ENCODE results near the gene TRAF3.

Gene TRAF3

GRCh38 chr14:102776761-102777710, at the start of gene TRAF3:
TSS of gene TRAF3 (plus strand) at chr14:102777449. CDS start at chr14:102870202, 92,753 bp downstream.
- no peak for DNase-seq (ENCODE audit: low read depth)

GRCh38 chr14:102728501-102728900, 48.7 kb upstream of the TRAF3 start:
- no peak for DNase-seq (ENCODE audit: low read depth)
- no peak overlapping the region for H3K4me3 ChIP-seq (ENCODE audit: low read depth, low read length)

More at GRCh38 chr14:102776761-102777710, at the start of gene TRAF3:
- peak within 1 kb of the TSS; percentile 65 for H3K4me3 ChIP-seq (ENCODE audit: low read depth, low read length)

GRCh38 chr14:102729268-102729667, 48.0 kb upstream of the TRAF3 start:
- DNase-seq (ENCODE audit: low read depth) = no peak

GRCh38 chr14:102729825-102730224, 47.4 kb upstream of the TRAF3 start:
- DNase-seq (ENCODE audit: low read depth) = no peak
- no peak overlapping the region for H3K4me3 ChIP-seq (ENCODE audit: low read depth, low read length)

More at GRCh38 chr14:102729268-102729667, 48.0 kb upstream of the TRAF3 start:
- H3K4me3 ChIP-seq (ENCODE audit: low read depth, low read length) = no peak overlapping the region

GRCh38 chr14:102731101-102731870, 46.0 kb upstream of the TRAF3 start:
- H3K4me3 ChIP-seq (ENCODE audit: low read depth, low read length) = no peak overlapping the region
- DNase-seq (ENCODE audit: low read depth) = no peak

- no peak for DNase-seq (ENCODE audit: low read depth)
- H3K4me3 ChIP-seq (ENCODE audit: low read depth, low read length) = no peak overlapping the region
These were observed 45.1 kb upstream of the TRAF3 start for GRCh38 chr14:102731871-102732800.

GRCh38 chr14:102732924-102733323, 44.3 kb upstream of the TRAF3 start:
- no peak for DNase-seq (ENCODE audit: low read depth)
- H3K4me3 ChIP-seq (ENCODE audit: low read depth, low read length) = no peak overlapping the region

GRCh38 chr14:102733326-102733725, 43.9 kb upstream of the TRAF3 start:
- no peak for DNase-seq (ENCODE audit: low read depth)
- no peak overlapping the region for H3K4me3 ChIP-seq (ENCODE audit: low read depth, low read length)

GRCh38 chr14:102734436-102734835, 42.8 kb upstream of the TRAF3 start:
- no peak overlapping the region for H3K4me3 ChIP-seq (ENCODE audit: low read depth, low read length)
- no peak for DNase-seq (ENCODE audit: low read depth)

- DNase-seq (ENCODE audit: low read depth) = no peak
- H3K4me3 ChIP-seq (ENCODE audit: low read depth, low read length) = no peak overlapping the region
These were observed 40.3 kb upstream of the TRAF3 start for GRCh38 chr14:102736956-102737355.

- H3K4me3 ChIP-seq (ENCODE audit: low read depth, low read length) = no peak overlapping the region
- no peak for DNase-seq (ENCODE audit: low read depth)
These were observed 39.6 kb upstream of the TRAF3 start for GRCh38 chr14:102737402-102738372.

GRCh38 chr14:102738373-102739189, 38.7 kb upstream of the TRAF3 start:
- no peak overlapping the region for H3K4me3 ChIP-seq (ENCODE audit: low read depth, low read length)
- DNase-seq (ENCODE audit: low read depth) = no peak

- DNase-seq (ENCODE audit: low read depth) = no peak
- H3K4me3 ChIP-seq (ENCODE audit: low read depth, low read length) = no peak overlapping the region
These were observed 38.1 kb upstream of the TRAF3 start for GRCh38 chr14:102739190-102739469.

- DNase-seq (ENCODE audit: low read depth) = no peak
- no peak overlapping the region for H3K4me3 ChIP-seq (ENCODE audit: low read depth, low read length)
These were observed 30.4 kb upstream of the TRAF3 start for GRCh38 chr14:102746634-102747438.

GRCh38 chr14:102748806-102749205, 28.4 kb upstream of the TRAF3 start:
- no peak overlapping the region for H3K4me3 ChIP-seq (ENCODE audit: low read depth, low read length)
- no peak for DNase-seq (ENCODE audit: low read depth)

- H3K4me3 ChIP-seq (ENCODE audit: low read depth, low read length) = no peak overlapping the region
- no peak for DNase-seq (ENCODE audit: low read depth)
These were observed 27.6 kb upstream of the TRAF3 start for GRCh38 chr14:102749393-102750305.
